K562 (cell line): ENCODE results near the gene FAXC. TPM values are rescaled to one million over a fixed set of nuclear protein-coding genes. Genes with fewer than 3 reads are reported as not detected.
A peak's percentile ranks its signal among the peaks of the same experiment; 100 is the strongest.

Experiments used
- ATAC-seq: fragments of 200-7000 bp; cut with Tn5 transposase; 3 replicates; pipeline ENCODE4 v1.9.1; 2020; ENCODE audit warnings: moderate library complexity
- BruUV-seq: library from RNA; stranded (reverse); fragments of 400-500 nt; replicated peaks from 2 replicates; lab custom pipeline; 2021; lab: Mats Ljungman, UMichigan
- CTCF ChIA-PET: fragments of 300-600 bp; formaldehyde crosslinking; extraction: SDS; loops from one replicate; lab custom pipeline; 2021; ENCODE audit warnings: low intra/inter-chr PET ratio; lab: Yijun Ruan, JAX
- POLR2A ChIA-PET: fragments of 300-600, 350-650 bp; sonication (Branson Sonifier 250); formaldehyde crosslinking; extraction: SDS; loops from one replicate; lab custom pipeline; 2021; ENCODE audit warnings: antibody characterized with exemption, inconsistent platforms; lab: Yijun Ruan, JAX
- DNase-seq, 4 experiments: peaks; one replicate each; pipeline versions ENCODE4 v3.0.0 to v3.0.0-alpha.2; 2011 to 2018; ENCODE audit warnings: low spot score in 3 of 4, mixed read lengths in 3 of 4; ENCODE audit errors: extremely low read depth in 1 of 4
- FAIRE-seq: peaks from 2 replicates; lab custom pipeline; 2011; peaks lifted over from hg19 to GRCh38; lab: Jason Lieb, UNC
- H2AFZ ChIP-seq: 2 replicates; pipeline ENCODE4 v1.6.0; 2011; ENCODE audit warnings: low read depth, low read length, control low read depth, inconsistent platforms
- H3K27ac ChIP-seq: fragments of 200-600 bp; 3 replicates; pipeline ENCODE4 v1.8.0; 2011; ENCODE audit warnings: low read depth, mild to moderate bottlenecking, control low read depth, inconsistent platforms, low read length, moderate library complexity, mixed read lengths; ENCODE audit errors: extremely low read depth
- H3K27me3 ChIP-seq, 2 experiments: fragments of 300-600 bp in 1 of 2; 2 replicates in 1 of 2; 3 replicates in 1 of 2; pipeline versions ENCODE4 v1.6.0 to v1.8.0; 2011; ENCODE audit warnings: inconsistent platforms in 2 of 2, low read length in 2 of 2, mild to moderate bottlenecking in 1 of 2, mixed read lengths in 1 of 2, moderate library complexity in 1 of 2; ENCODE audit not compliant: control insufficient read depth in 2 of 2, insufficient read depth in 2 of 2
- H3K36me3 ChIP-seq: fragments of 300-600 bp; 3 replicates; pipeline ENCODE4 v1.8.0; 2011; ENCODE audit warnings: mild to moderate bottlenecking, low read length, inconsistent platforms; ENCODE audit not compliant: control insufficient read depth, insufficient read depth
- H3K4me1 ChIP-seq, 2 experiments: fragments of 200-600 bp in 1 of 2; replicated peaks in 1 of 2; 2 replicates in 1 of 2; 3 replicates in 1 of 2; pipeline versions ENCODE4 v1.5.1 to v1.8.0; 2011; ENCODE audit warnings: inconsistent platforms in 2 of 2, low read length in 2 of 2, mild to moderate bottlenecking in 1 of 2, mixed read lengths in 1 of 2, moderate library complexity in 1 of 2; ENCODE audit not compliant: control insufficient read depth in 2 of 2, insufficient read depth in 2 of 2
- H3K4me2 ChIP-seq: 2 replicates; pipeline ENCODE4 v1.6.1; 2011; ENCODE audit warnings: low read length, control low read depth, inconsistent platforms, mixed read lengths; ENCODE audit not compliant: insufficient read depth
- H3K4me3 ChIP-seq: fragments of 200-600 bp; sonication (generic), shearing (Covaris generic); 2 replicates; pipeline ENCODE4 v1.5.1; 2016; ENCODE audit warnings: control low read depth, inconsistent platforms
- H3K79me2 ChIP-seq: fragments of 200-600 bp; 3 replicates; pipeline ENCODE4 v1.8.0; 2011; ENCODE audit warnings: low read length, inconsistent platforms; ENCODE audit not compliant: control insufficient read depth, insufficient read depth
- H3K9ac ChIP-seq, 2 experiments: 2 replicates each; pipeline versions ENCODE4 v1.6.0 to v1.6.1; 2011; ENCODE audit warnings: low read depth in 2 of 2, low read length in 2 of 2, control low read depth in 1 of 2, inconsistent platforms in 1 of 2, mild to moderate bottlenecking in 1 of 2, mixed read lengths in 1 of 2; ENCODE audit not compliant: insufficient read depth in 1 of 2
- H3K9me1 ChIP-seq: one replicate; pipeline ENCODE4 v1.6.0; 2011; ENCODE audit warnings: inconsistent platforms, mild to moderate bottlenecking, low read length, moderate library complexity; ENCODE audit not compliant: control insufficient read depth, insufficient read depth
- H3K9me3 ChIP-seq: replicated peaks from 2 replicates; pipeline ENCODE4 v1.5.1; 2011; ENCODE audit warnings: low read depth, low read length, inconsistent platforms; ENCODE audit not compliant: control insufficient read depth, insufficient read depth
- H4K20me1 ChIP-seq: replicated peaks from 2 replicates; pipeline ENCODE4 v1.6.1; 2011; ENCODE audit warnings: low read length, inconsistent platforms, mixed read lengths; ENCODE audit not compliant: control insufficient read depth, insufficient read depth
- CBX2 ChIP-seq: fragments of 200-600 bp; sonication (generic); IDR thresholded peaks from one replicate; pipeline ENCODE4 v1.6.1; 2012; ENCODE audit warnings: mild to moderate bottlenecking, low read length, inconsistent platforms; ENCODE audit not compliant: insufficient read depth, poor library complexity, severe bottlenecking
- ELF1 ChIP-seq: fragments of 200-800 bp; sonication (Bioruptor generic); IDR thresholded peaks from 2 replicates; pipeline ENCODE4 v1.6.1; 2016; ENCODE audit warnings: missing genetic modification characterization, missing compliant biosample characterization
- ELF2 ChIP-seq: fragments of 250-450 bp; sonication (Bioruptor Pico); IDR thresholded peaks from 2 replicates; pipeline ENCODE4 v1.5.0; 2021; ENCODE audit warnings: mild to moderate bottlenecking
- NCOR1 ChIP-seq: fragments of 450-650 bp; IDR thresholded peaks from 2 replicates; pipeline ENCODE4 v1.6.1; 2016; ENCODE audit warnings: mild to moderate bottlenecking, moderate library complexity
- RBM25 ChIP-seq: fragments of 200-400 bp; formaldehyde crosslinking; IDR thresholded peaks from 2 replicates; pipeline ENCODE4 v1.6.1; 2018; ENCODE audit warnings: low read length, low read depth, moderate library complexity; ENCODE audit not compliant: severe bottlenecking
- ZNF764 ChIP-seq: fragments of 250-450 bp; sonication (Bioruptor Pico); IDR thresholded peaks from 2 replicates; pipeline ENCODE4 v1.4.0; 2020; ENCODE audit warnings: low read depth, mild to moderate bottlenecking, moderate library complexity
- WGBS: fragments of 100-300 bp; shearing (Covaris generic); methylation state at CpG from one replicate; pipeline ENCODE4 v1.1.6; 2016; ENCODE audit warnings: low coverage, mixed read lengths; ENCODE audit not compliant: insufficient coverage; ENCODE audit errors: missing lambda C conversion rate; 5-methylcytosine and 5-hydroxymethylcytosine counted together
- in situ Hi-C: fragments of 300-500 bp; cut with MboI; formaldehyde crosslinking; loops from 4 replicates; pipeline ENCODE4 v1.15.0; 2018; ENCODE audit warnings: inconsistent platforms, mixed read lengths
- intact Hi-C: fragments of 100-400 bp; cut with micrococcal nuclease; formaldehyde crosslinking; loops from 2 replicates; pipeline ENCODE4 v1.14.2; 2022
- polyA plus RNA-seq, 8 experiments: library from polyadenylated mRNA; depleted of rRNA in 4 of 8; stranded (reverse) in 5 of 8; unstranded in 3 of 8; fragments of >200 nt; fragmentation: Nextera tagmentation in 2 of 8; fragmentation: Illumina TruSeq in 1 of 8; extraction: Ambion mirVana in 2 of 8; extraction: Trizol in 1 of 8; gene quantifications; 2 replicates each; pipeline versions ENCODE4 v1.2.1 to v1.2.3, GENCODE V29; 2011 to 2014; ENCODE audit warnings: inconsistent platforms in 1 of 8, missing spikeins in 1 of 8
- total RNA-seq, 7 experiments: library from RNA; depleted of rRNA in 6 of 7; stranded (reverse); fragments of >200 nt in 6 of 7; fragmentation: Illumina TruSeq in 2 of 7; extraction: Trizol in 2 of 7; gene quantifications; 2 replicates each; pipeline versions ENCODE4 v1.2.1 to v1.2.3, GENCODE V29; 2011 to 2021; ENCODE audit warnings: low replicate concordance in 1 of 7

Gene FAXC
- total and polyA plus RNA-seq, 9 of the 15 experiments (the other 6 are each of a cell fraction or from before 2014, with no cell fraction given) = 0.06 to 0.40 (median 0.13) TPM; not detected in 5

GRCh38 chr6:99345164-99345563 is 4.3 kb downstream of the FAXC start:
- in situ Hi-C loops (loop anchor here (25.0 kb wide), 1 partner anchor 392 kb away; no protein-coding TSS in a partner anchor), intact Hi-C loops (loop anchor here (5.0 kb wide), 1 partner anchor 82 kb away; the partner anchor contains the start of gene PNISR)
- Histone ChIP-seq H3K9me1 (no peaks in the 10 kb centered on the region), H3K4me1 (peaks cover 0 to 13% of the 10 kb centered on the region in 2 experiments; a peak in 2 of 5 replicates), H3K79me2 (no peaks in the 10 kb centered on the region), H3K36me3 (no peaks in the 10 kb centered on the region), H3K4me2 (no peak overlapping the region), H2AFZ (no peak overlapping the region), H3K4me3 (no peak overlapping the region), H4K20me1 (no peaks in the 10 kb centered on the region; the same call in 1 of the 2 replicates), H3K9ac (no peak overlapping the region), H3K9me3 (no peaks in the 10 kb centered on the region), H3K27me3 (peaks cover 14 to 22% of the 10 kb centered on the region in 2 experiments; a peak in 3 of 5 replicates), H3K27ac (no peak overlapping the region)
- POLR2A ChIA-PET = interaction anchor here (0.7 to 1.5 kb wide), 2 partner anchors 48 to 80 kb away, joined by 3 to 5 read pairs; partner anchors contain the start of gene PNISR
- TF ChIP-seq CBX2 (no peak), RBM25 (peak; percentile 68), ELF2 (no peak), ZNF764 (no peak), ELF1 (no peak)
- no peak for ATAC-seq
- FAIRE-seq = no peak
- CTCF ChIA-PET = no interaction called here
- BruUV-seq = no TSS peak
- 0% methylated on average over 4 of the region's 4 CpGs for WGBS
- DNase-seq = no peak

- in situ Hi-C loops = loop anchor here (25.0 kb wide), 1 partner anchor 393 kb away; no protein-coding TSS in a partner anchor
- H2AFZ ChIP-seq = no peak overlapping the region
Observed at GRCh38 chr6:99344289-99344688, 5.2 kb downstream of the FAXC start.

More at GRCh38 chr6:99344289-99344688, 5.2 kb downstream of the FAXC start:
- Histone ChIP-seq H3K27me3 (peaks cover 8 to 16% of the 10 kb centered on the region in 2 experiments; a peak in 3 of 5 replicates), H3K4me1 (peaks cover 0 to 6% of the 10 kb centered on the region in 2 experiments; a peak in 2 of 5 replicates), H3K4me2 (no peak overlapping the region), H3K27ac (no peak overlapping the region), H3K9me1 (no peaks in the 10 kb centered on the region)
- 3% methylated on average over 3 of the region's 3 CpGs for WGBS
- no peak for ATAC-seq
- CTCF ChIA-PET = no interaction called here
- no peak for TF ChIP-seq NCOR1
- TF ChIP-seq, all 486 proteins: peak for 0
- no peaks in the 10 kb centered on the region for H3K36me3 ChIP-seq
- no TSS peak for BruUV-seq
- intact Hi-C loops = no loop called here
- FAIRE-seq (no peak), DNase-seq (no peak)
- no peaks in the 10 kb centered on the region for H3K79me2 ChIP-seq
- POLR2A ChIA-PET = no interaction called here
- H3K9me3 ChIP-seq = no peaks in the 10 kb centered on the region
- no peak overlapping the region for H3K4me3 ChIP-seq
- no peak overlapping the region for H3K9ac ChIP-seq
- H4K20me1 ChIP-seq = no peaks in the 10 kb centered on the region; the same call in 1 of the 2 replicates
